IMR-90 (cell line): ENCODE data around the gene CTRL. TPM values are rescaled to one million over a fixed set of nuclear protein-coding genes. Genes with fewer than 3 reads are reported as not detected.

Source experiments
- ATAC-seq: fragments of 200-7000 bp; cut with Tn5 transposase; 2 replicates; pipeline ENCODE4 v1.9.1; 2020; ENCODE audit warnings: low read depth, mild to moderate bottlenecking, moderate library complexity
- BruUV-seq: library from RNA; stranded (reverse); fragments of 400-500 nt; replicated peaks from 2 replicates; lab custom pipeline; 2021; lab: Mats Ljungman, UMichigan
- CTCF ChIA-PET: fragments of 300-600 bp; formaldehyde crosslinking; extraction: SDS; loops from one replicate; lab custom pipeline; 2021; ENCODE audit warnings: antibody characterized with exemption; lab: Yijun Ruan, JAX
- POLR2A ChIA-PET: fragments of 300-600 bp; sonication (Branson Sonifier 250); formaldehyde crosslinking; loops from one replicate; lab custom pipeline; 2022; ENCODE audit warnings: antibody characterized with exemption; ENCODE audit not compliant: unreplicated experiment; lab: Charles Lee
- DNase-seq: peaks from one replicate; pipeline ENCODE4 v3.0.0; 2013
- H2AFZ ChIP-seq: replicated peaks from 2 replicates; pipeline ENCODE3; 2013; ENCODE audit warnings: low read length, mild to moderate bottlenecking; ENCODE audit not compliant: poor library complexity
- H2AK5ac ChIP-seq: 2 replicates; pipeline ENCODE4 v1.6.1; 2013; ENCODE audit warnings: low read depth, low read length, inconsistent platforms
- H2AK9ac ChIP-seq: replicated peaks from 2 replicates; pipeline ENCODE3; 2013; ENCODE audit warnings: mild to moderate bottlenecking, low read depth, low read length, moderate library complexity; ENCODE audit not compliant: poor library complexity
- H2BK120ac ChIP-seq: 2 replicates; pipeline ENCODE4 v1.6.1; 2013; ENCODE audit warnings: low read depth, low read length, inconsistent platforms
- H2BK15ac ChIP-seq: 3 replicates; pipeline ENCODE4 v1.6.1; 2013; ENCODE audit warnings: low read depth, low read length, inconsistent platforms
- H2BK20ac ChIP-seq: 2 replicates; pipeline ENCODE4 v1.6.1; 2013; ENCODE audit warnings: low read depth, mild to moderate bottlenecking, inconsistent platforms, low read length, moderate library complexity
- H2BK5ac ChIP-seq: 2 replicates; pipeline ENCODE4 v1.6.1; 2013; ENCODE audit warnings: mild to moderate bottlenecking, low read depth, low read length, inconsistent platforms; ENCODE audit not compliant: poor library complexity, severe bottlenecking
- H3K14ac ChIP-seq: replicated peaks from 2 replicates; pipeline ENCODE4 v1.6.1; 2013; ENCODE audit warnings: low read depth, low read length, inconsistent platforms
- H3K18ac ChIP-seq: 2 replicates; pipeline ENCODE4 v1.6.1; 2013; ENCODE audit warnings: low read depth, low read length, control low read depth
- H3K23ac ChIP-seq: 2 replicates; pipeline ENCODE4 v1.6.1; 2013; ENCODE audit warnings: low read depth, low read length, inconsistent platforms
- H3K27ac ChIP-seq: 2 replicates; pipeline ENCODE4 v1.5.1; 2013; ENCODE audit warnings: mild to moderate bottlenecking, control low read depth, low read length; ENCODE audit not compliant: insufficient read depth
- H3K27me3 ChIP-seq: 2 replicates; pipeline ENCODE4 v1.6.1; 2013; ENCODE audit warnings: low read length; ENCODE audit not compliant: control insufficient read depth, insufficient read depth
- H3K36me3 ChIP-seq: 2 replicates; pipeline ENCODE4 v1.6.1; 2013; ENCODE audit warnings: low read length, mixed read lengths; ENCODE audit not compliant: control insufficient read depth, insufficient read depth
- H3K4ac ChIP-seq: 2 replicates; pipeline ENCODE4 v1.6.1; 2013; ENCODE audit warnings: low read depth, low read length, inconsistent platforms
- H3K4me1 ChIP-seq: 2 replicates; pipeline ENCODE4 v1.6.1; 2013; ENCODE audit warnings: low read length, mixed read lengths; ENCODE audit not compliant: control insufficient read depth, insufficient read depth
- H3K4me2 ChIP-seq: 2 replicates; pipeline ENCODE4 v1.6.1; 2013; ENCODE audit warnings: low read depth, mild to moderate bottlenecking, control low read depth, low read length, moderate library complexity
- H3K4me3 ChIP-seq: 2 replicates; pipeline ENCODE4 v1.5.1; 2013; ENCODE audit warnings: low read depth, mild to moderate bottlenecking, control low read depth, low read length, moderate library complexity; ENCODE audit not compliant: insufficient read depth
- H3K56ac ChIP-seq: 2 replicates; pipeline ENCODE4 v1.6.1; 2013; ENCODE audit warnings: low read length, inconsistent platforms; ENCODE audit not compliant: insufficient read depth; ENCODE audit errors: extremely low read depth
- H3K79me1 ChIP-seq, 2 experiments: 2 replicates each; pipeline ENCODE4 v1.6.1; 2013; ENCODE audit warnings: low read length in 2 of 2, inconsistent platforms in 1 of 2, low read depth in 1 of 2
- H3K9ac ChIP-seq: 2 replicates; pipeline ENCODE4 v1.6.1; 2013; ENCODE audit warnings: low read depth, low read length, control low read depth
- H3K9me1 ChIP-seq: 2 replicates; pipeline ENCODE4 v1.6.1; 2013; ENCODE audit warnings: low read length, inconsistent platforms; ENCODE audit not compliant: insufficient read depth
- H3K9me3 ChIP-seq: 2 replicates; pipeline ENCODE4 v1.6.1; 2013; ENCODE audit warnings: low read length; ENCODE audit not compliant: control insufficient read depth, insufficient read depth
- H4K20me1 ChIP-seq: 2 replicates; pipeline ENCODE4 v1.6.1; 2013; ENCODE audit warnings: low read length, inconsistent platforms; ENCODE audit not compliant: insufficient read depth
- H4K5ac ChIP-seq: 2 replicates; pipeline ENCODE4 v1.6.1; 2013; ENCODE audit warnings: mild to moderate bottlenecking, low read depth, low read length, control low read depth
- H4K8ac ChIP-seq, 2 experiments: 2 replicates each; pipeline ENCODE4 v1.6.1; 2013; ENCODE audit warnings: low read depth in 2 of 2, low read length in 2 of 2, control low read depth in 1 of 2, inconsistent platforms in 1 of 2
- H4K91ac ChIP-seq: 2 replicates; pipeline ENCODE4 v1.6.1; 2013; ENCODE audit warnings: low read depth, low read length, inconsistent platforms; ENCODE audit not compliant: insufficient read depth
- BHLHE40 ChIP-seq: fragments of 150-350 bp; IDR thresholded peaks from 2 replicates; pipeline ENCODE4 v1.6.1; 2016; ENCODE audit warnings: mild to moderate bottlenecking, low read depth, low read length
- FOS ChIP-seq: fragments of 150-350 bp; IDR thresholded peaks from 2 replicates; pipeline ENCODE4 v1.6.1; 2016; ENCODE audit warnings: low read depth, low read length
- MAZ ChIP-seq: IDR thresholded peaks from 2 replicates; pipeline ENCODE4 v1.6.1; 2012; ENCODE audit warnings: low read depth, mild to moderate bottlenecking, low read length, improper control_type of control experiment, moderate library complexity, borderline replicate concordance
- MXI1 ChIP-seq: IDR thresholded peaks from 2 replicates; pipeline ENCODE4 v1.6.1; 2012; ENCODE audit warnings: low read depth, mild to moderate bottlenecking, low read length, moderate library complexity, borderline replicate concordance
- NFE2L2 ChIP-seq: fragments of 150-350 bp; IDR thresholded peaks from 2 replicates; pipeline ENCODE4 v1.6.1; 2016; ENCODE audit warnings: low read depth, mild to moderate bottlenecking, low read length
- RAD21 ChIP-seq: IDR thresholded peaks from 2 replicates; pipeline ENCODE4 v1.6.1; 2012; ENCODE audit warnings: low read length, improper control_type of control experiment
- RCOR1 ChIP-seq: IDR thresholded peaks from 2 replicates; pipeline ENCODE4 v1.6.1; 2012; ENCODE audit warnings: mild to moderate bottlenecking, low read length, improper control_type of control experiment; ENCODE audit not compliant: insufficient replicate concordance
- RFX5 ChIP-seq: IDR thresholded peaks from 2 replicates; pipeline ENCODE4 v1.8.0; 2012; ENCODE audit warnings: low read depth, mild to moderate bottlenecking, low read length, moderate library complexity
- SMC3 ChIP-seq: fragments of 150-350 bp; IDR thresholded peaks from 2 replicates; pipeline ENCODE4 v1.6.1; 2016; ENCODE audit warnings: low read depth, mild to moderate bottlenecking, antibody characterized with exemption, low read length, moderate library complexity
- WGBS, 2 experiments: methylation state at CpG; one replicate each; pipeline versions ENCODE4 v1.1.5 to v1.1.7; 2013; ENCODE audit warnings: missing lambda C conversion rate in 2 of 2; ENCODE audit not compliant: insufficient read length in 1 of 2; ENCODE audit errors: extremely low coverage in 2 of 2; 5-methylcytosine and 5-hydroxymethylcytosine counted together
- dilution Hi-C: fragments of 300-500 bp; cut with HindIII; formaldehyde crosslinking; loops from one replicate; pipeline ENCODE4 v1.14.3; 2018; ENCODE audit warnings: low sequenced_read_pairs; ENCODE audit not compliant: unreplicated experiment
- in situ Hi-C: fragments of 300-500 bp; cut with MboI; formaldehyde crosslinking; loops from 3 replicates; pipeline ENCODE4 v1.14.3; 2019; ENCODE audit warnings: low sequenced_read_pairs, inconsistent platforms, mixed read lengths
- intact Hi-C: fragments of 100-400 bp; cut with micrococcal nuclease; formaldehyde crosslinking; loops from 2 replicates; pipeline ENCODE4 v1.10.0; 2022
- polyA plus RNA-seq, 3 experiments: library from polyadenylated mRNA; depleted of rRNA; stranded (reverse); fragments of >200 nt; gene quantifications; 2 replicates each; pipeline ENCODE4 v1.2.3, GENCODE V29; 2012; ENCODE audit warnings: low replicate concordance in 1 of 3
- total RNA-seq: library from RNA; depleted of rRNA; stranded (reverse); fragments of >200 nt; gene quantifications from 2 replicates; pipeline ENCODE4 v1.2.3, GENCODE V29; 2012
- TF ChIP-seq, protein P1 (sequence below): fragments of 150-350 bp; IDR thresholded peaks from 2 replicates; pipeline ENCODE4 v1.6.1; 2017; ENCODE audit warnings: mild to moderate bottlenecking, antibody characterized with exemption, low read length, low read depth

CTRL gene
- total and polyA plus RNA-seq, 2 of the 4 experiments (the other 2 are of a cell fraction) = 0.18 to 1.1 TPM

DNA sequence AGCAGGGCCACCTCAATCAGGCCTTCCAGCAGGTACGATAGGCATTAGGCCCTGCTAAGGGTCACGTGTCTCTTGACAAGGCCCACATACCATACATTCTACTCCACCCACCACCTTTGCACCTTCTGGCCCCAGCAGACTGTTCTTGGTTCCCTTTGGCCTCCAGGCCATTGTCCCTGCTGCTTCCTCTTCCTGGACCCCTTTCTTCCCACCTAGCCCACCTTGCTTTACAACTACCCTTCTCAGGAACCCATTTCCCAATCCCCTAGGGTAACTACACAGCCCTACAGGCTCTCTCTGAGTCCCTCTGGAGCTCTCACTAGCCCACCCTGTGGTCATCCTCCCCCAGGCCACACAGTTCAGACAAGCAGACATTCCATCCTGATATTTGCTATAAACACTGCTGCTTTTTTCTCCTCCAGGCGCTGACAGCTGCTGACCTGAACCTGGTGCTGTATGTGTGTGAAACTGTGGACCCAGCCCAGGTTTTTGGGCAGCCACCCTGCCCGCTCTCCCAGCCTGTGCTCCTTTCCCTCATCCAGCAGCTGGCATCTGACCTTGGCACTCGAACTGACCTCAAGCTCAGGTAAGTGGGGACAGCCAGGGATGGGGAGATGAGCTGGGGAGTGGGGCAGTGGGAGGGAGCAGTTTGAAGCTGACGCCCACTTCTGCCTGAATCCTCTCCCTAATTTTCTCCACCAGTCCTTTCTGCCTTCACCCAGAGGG is 48.4 kb downstream of the CTRL start:
- in situ Hi-C loops = no loop called here

More for the DNA sequence above, 48.4 kb downstream of the CTRL start:
- H3K36me3 ChIP-seq = peaks cover 60% of the 10 kb centered on the region
- H3K18ac ChIP-seq = no peak overlapping the region
- ChIA-PET CTCF (interaction anchor here (0.6 to 1.9 kb wide), 8 partner anchors 8 to 191 kb away, joined by 3 to 14 read pairs (median 4); partner anchors contain the start of gene PSKH1), POLR2A (no interaction called here)
- H4K8ac ChIP-seq = no peak overlapping the region
- no peak overlapping the region for H3K14ac ChIP-seq
- H3K4me1 ChIP-seq = peaks cover 4% of the 10 kb centered on the region; the same call in 1 of the 2 replicates
- no peaks in the 10 kb centered on the region for H3K9me1 ChIP-seq
- H3K4me2 ChIP-seq = no peak overlapping the region
- H2AK9ac ChIP-seq = peak overlapping the region; percentile 45
- no peaks in the 10 kb centered on the region for H3K27me3 ChIP-seq
- no peak overlapping the region for H3K23ac ChIP-seq
- H2BK20ac ChIP-seq = no peak overlapping the region
- ATAC-seq (no peak), DNase-seq (no peak)
- TF ChIP-seq RCOR1 (no peak), NFE2L2 (no peak), MAZ (no peak), FOS (no peak), MXI1 (no peak), BHLHE40 (no peak), SMC3 (no peak), RAD21 (no peak), RFX5 (no peak)
- TF ChIP-seq, protein P1, sequence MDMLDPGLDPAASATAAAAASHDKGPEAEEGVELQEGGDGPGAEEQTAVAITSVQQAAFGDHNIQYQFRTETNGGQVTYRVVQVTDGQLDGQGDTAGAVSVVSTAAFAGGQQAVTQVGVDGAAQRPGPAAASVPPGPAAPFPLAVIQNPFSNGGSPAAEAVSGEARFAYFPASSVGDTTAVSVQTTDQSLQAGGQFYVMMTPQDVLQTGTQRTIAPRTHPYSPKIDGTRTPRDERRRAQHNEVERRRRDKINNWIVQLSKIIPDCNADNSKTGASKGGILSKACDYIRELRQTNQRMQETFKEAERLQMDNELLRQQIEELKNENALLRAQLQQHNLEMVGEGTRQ = no peak
- intact Hi-C loops (loop anchor here (1.0 kb wide), 1 partner anchor 45 kb away; no protein-coding TSS in a partner anchor), dilution Hi-C loops (no loop called here)
- H3K4ac ChIP-seq = no peak overlapping the region
- no peak overlapping the region for H3K27ac ChIP-seq
- H3K9ac ChIP-seq = no peak overlapping the region
- H4K20me1 ChIP-seq = peaks cover 32% of the 10 kb centered on the region
- no peak overlapping the region for H4K5ac ChIP-seq
- WGBS, 2 experiments = 85% methylated on average over 2 of the region's 6 CpGs; no CpG with 5 or more reads in 1 of the 2 experiments
- H3K56ac ChIP-seq = no peak overlapping the region
- no peak overlapping the region for H4K91ac ChIP-seq
- peak overlapping the region; percentile 38 for H2AFZ ChIP-seq
- no peak overlapping the region for H2BK5ac ChIP-seq
- no peak overlapping the region for H3K4me3 ChIP-seq
- H3K79me1 ChIP-seq = peaks cover 0 to 5% of the 10 kb centered on the region in 2 experiments; a peak in 2 of 4 replicates
- no peak overlapping the region for H2BK120ac ChIP-seq
- no peak overlapping the region for H2BK15ac ChIP-seq
- no peak overlapping the region for H2AK5ac ChIP-seq
- H3K9me3 ChIP-seq = no peaks in the 10 kb centered on the region
- no TSS peak for BruUV-seq
